ENCODE results near the gene KLHL40.

GRCh38 chr3:42639192-42639591 lies 46.1 kb upstream of the KLHL40 start:
- TF ChIP-seq RCOR1 (IDR thresholded peaks at IDR 0.05; ENCODE audit: low read depth, low read length) (no peak), ZFP36 (IDR thresholded peaks at IDR 0.05; ENCODE audit: borderline replicate concordance, partially characterized antibody) (no peak), CHD2 (IDR thresholded peaks at IDR 0.05; ENCODE audit: low read length, partially characterized antibody) (no peak), CTCF (IDR thresholded peaks at IDR 0.05) (no peak), EP300 (IDR thresholded peaks at IDR 0.05) (no peak), MAFK (IDR thresholded peaks at IDR 0.05; ENCODE audit: partially characterized antibody) (no peak), RAD21 (conservative IDR thresholded peaks at IDR 0.05 in 1 of 2, IDR thresholded peaks at IDR 0.05 in 1 of 2) (no peak), BHLHE40 (IDR thresholded peaks at IDR 0.05; ENCODE audit: low read depth, low read length) (no peak), ZSCAN20 (CRISPR knock-in tag; IDR thresholded peaks at IDR 0.05) (no peak)

All from A549 (cell line).